NCI-H2107 treated with DMSO at 0.1 percent for 48 hours (cell line): ENCODE measurements around the gene GPR35.

ENCODE experiments used
- DNase-seq: peaks from one replicate; lab custom pipeline; 2025; ENCODE audit not compliant: unreplicated experiment; lab: John Stamatoyannopoulos, UW

Gene GPR35

DNA sequence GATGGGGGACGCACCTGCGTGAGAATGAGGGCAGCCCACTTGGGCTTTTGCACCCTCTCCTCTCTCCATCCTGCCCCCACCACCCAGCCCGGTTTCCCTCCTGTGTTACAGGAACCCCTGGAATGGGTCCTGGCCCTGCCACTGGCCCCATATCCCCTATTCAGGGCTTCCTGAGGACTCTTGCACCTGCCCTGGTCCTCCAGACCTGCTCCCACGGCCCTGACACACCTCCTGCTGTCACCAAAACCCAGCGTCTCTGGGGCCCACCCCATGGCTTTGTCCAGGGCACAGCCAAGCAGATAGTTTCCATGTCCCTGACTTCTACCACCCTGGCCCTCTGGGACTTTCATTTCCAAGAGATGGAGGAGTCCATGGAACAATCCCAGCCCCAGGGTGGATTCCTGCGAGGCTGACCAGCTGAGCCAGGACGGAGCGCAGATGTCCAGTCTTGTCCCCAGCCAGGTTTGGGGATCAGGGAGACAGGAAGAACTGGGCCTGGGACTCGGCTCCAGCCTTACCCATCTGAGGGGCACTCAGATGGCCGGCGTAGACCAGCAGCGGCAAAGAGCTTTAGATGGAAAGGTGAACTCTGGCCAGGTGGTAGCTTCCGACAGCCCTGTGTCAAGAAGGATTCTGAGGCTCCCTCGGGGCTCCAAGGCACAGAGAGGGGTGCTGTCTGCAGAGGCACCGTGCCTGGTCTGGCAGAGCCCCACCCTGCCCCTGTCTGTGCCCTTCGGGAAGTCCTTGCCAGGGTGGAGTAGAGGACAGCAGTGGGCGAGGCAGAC, 12.0 kb downstream of the GPR35 start:
- no peak for DNase-seq

DNA sequence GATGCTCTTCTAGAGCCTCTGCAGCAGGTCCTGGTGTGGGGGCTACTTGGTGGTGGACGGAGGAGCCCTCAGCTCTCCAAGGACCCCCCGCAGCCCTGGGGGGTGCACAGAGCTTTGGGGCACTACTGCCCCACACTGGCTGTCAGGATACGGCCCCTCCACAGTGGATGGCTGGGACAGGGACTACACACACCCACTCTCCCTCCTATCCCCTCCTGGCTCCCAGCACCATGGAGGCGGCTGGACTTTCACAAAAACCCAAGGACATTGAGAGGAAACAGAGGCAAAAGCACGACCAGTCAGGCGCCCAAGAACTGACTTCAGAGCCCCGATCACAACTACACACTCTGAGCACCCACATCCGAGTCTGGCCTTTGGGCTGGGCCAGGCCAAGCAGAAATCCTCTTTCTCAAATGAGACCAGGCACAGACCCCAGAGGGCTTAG, 12.6 kb downstream of the GPR35 start:
- DNase-seq: no peak

DNA sequence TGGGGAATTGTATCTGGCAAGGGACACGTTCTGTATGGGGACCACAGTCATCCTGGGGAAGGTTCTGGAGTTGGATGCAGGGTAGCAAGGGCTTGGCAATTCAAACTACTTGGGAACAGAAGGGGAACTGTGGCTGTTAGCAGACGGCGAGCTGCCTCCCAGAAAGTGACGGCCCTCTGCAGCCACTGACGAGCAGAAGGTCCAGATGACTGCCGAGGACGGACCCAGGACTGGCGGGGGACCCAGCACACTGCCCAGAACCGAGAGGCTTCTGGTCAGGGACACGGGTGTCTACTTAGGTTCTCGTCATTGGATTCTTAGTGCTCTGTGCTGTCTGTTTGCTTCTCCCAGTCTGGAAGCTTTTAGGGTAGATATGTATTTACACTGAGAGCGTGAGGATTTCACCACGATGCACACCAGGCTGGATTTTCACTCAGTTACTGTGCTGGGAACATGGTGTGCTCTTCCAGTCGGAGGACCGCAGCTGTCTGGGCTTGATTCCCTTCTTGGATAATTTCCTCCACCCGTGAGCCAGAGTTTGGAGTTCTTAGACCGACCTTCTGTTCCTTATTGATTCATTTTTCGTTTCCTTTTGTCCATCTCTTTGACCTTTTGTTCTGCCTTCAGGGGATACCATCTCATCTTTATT, 13.4 kb downstream of the GPR35 start:
- DNase-seq: no peak

DNA sequence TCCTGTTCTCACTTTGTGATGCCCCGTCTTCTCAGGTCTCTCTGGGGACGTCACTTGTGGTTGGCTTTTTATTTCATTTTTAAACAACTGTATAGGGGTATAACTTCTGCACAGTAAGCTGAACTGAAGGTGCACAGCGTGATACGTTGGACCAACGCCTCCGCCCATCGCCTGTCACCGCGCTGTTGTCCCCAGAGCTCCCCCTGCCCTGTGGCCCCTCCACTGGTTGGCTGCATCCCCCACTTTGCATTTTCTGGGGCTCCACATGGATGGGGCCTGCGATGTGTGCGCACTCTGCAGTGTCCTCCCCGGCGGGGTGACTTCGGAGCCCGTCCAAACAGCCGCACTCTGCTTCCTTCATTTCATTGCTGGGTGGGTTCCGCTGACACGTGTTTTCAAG, 14.3 kb downstream of the GPR35 start:
- DNase-seq: no peak

DNA sequence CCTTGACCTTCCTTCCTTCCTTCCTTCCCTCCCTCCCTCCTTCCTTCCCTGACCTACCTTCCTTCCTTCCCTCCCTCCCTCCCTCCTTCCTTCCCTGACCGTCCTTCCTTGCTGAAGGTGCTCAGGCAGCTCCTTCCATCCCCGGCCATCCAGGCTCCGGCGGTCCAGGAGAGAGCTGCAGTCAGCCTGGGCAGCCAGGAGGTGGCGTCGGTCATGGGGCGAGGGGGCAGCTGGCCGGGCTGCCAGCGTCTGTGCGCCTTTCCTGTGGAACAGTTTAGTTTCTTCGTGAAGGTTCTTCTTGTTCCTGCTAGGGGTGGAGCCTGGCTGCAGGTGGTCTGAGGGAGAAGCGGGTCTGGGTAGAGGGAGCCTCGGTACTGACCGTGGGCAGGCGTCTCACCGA, 15.7 kb downstream of the GPR35 start:
- no peak for DNase-seq

DNA sequence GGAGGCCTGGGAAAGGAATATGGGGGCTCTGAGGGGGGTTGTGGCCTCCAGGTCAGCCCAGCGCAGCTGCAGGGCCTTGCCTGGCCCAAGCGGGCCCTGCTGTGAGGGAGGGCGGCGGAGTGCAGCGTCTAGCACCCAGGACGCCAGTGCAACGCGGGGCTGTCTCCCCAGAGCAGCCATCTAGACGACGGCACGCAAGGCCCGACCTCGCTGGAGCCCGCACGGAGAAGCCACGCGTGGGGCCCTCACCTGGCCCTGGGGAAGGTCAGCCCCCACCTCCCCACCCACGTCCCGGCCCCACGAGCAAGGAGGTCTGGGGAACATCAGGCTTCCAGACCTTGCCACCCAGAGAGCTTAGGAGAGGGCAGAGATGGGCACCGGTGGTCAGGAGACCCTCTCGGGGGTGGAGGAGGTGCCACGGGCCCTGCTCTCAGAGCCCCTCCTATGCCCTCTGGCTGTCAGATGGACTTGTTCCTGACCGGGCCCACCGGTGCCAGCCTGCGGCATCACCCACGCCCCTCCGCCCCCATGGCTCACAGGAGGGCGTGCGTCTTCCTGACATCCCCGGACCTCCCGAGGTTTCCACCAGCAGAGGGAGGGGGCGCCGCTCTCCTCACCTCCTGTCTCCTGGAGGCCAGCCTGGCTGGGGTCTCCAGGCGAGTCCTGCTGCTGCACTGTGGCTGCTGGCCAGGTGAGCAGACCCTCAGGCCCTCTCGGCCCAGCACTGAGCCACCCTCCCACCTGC, 17.0 kb downstream of the GPR35 start:
- no peak for DNase-seq

DNA sequence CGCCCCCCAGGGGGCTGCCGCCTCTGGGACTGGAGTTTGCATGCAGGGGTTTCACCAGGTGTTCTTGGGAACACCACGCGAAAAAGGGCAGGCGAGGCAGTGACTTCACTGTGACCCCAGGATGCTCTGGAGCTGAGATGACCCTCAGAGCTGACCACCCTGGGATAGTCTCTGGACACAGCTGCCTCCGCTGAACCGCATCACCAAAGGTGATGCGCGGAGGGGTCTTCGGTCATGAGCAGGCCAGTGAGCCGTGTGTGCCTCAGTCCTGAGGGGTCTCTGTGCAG, 17.5 kb downstream of the GPR35 start:
- DNase-seq: no peak

DNA sequence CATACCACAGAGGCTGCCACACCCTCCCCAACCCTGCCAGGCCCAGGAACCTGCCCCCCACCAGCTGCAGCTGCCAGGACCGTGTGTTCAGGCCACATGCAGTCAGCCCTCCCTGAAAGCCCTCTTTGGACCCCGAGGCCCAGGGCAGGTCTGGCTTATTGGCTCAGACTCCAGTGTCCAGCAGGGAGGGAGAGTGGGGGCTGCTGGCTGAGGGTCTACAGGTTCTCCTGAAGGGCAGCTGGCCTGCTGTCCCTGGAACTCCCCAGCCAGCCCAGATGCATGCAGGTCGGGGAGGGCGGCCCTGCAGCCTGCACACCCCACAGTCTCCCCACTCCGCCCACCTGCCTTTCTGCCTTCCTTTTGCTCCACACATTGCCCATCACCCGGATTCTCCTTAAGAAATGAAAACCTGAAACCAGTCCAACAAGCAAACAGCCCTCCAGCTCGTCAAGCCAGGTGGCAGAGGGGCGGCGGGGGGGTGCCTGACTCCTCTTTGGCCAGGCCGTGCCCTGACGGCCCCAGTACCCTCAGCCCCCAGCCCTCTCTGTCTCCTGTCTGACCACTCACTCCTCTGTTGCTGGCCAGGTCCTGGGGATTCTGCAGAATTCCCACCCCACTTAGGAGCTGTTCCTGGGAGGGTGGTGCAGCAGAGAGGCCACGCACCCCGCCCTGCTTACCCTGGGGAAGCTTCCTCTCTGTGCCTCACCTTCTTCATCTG, 18.0 kb downstream of the GPR35 start:
- DNase-seq: no peak

DNA sequence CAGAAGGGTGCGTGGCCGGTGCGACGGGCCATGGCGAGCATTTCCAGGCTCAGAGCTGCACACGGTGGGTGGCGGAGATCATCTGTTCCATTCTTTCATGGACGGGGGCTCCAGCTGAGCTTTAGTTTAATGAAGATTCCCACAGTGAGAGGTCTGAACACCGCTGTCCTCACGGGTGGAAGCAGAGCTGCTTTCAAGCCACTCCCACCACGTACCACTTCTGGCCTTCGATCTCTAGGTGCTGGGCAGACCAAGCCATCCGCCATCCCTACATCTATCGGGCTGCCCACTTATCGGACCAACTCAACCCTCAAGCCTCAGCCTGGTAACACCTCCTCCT, 18.5 kb downstream of the GPR35 start:
- DNase-seq: no peak

DNA sequence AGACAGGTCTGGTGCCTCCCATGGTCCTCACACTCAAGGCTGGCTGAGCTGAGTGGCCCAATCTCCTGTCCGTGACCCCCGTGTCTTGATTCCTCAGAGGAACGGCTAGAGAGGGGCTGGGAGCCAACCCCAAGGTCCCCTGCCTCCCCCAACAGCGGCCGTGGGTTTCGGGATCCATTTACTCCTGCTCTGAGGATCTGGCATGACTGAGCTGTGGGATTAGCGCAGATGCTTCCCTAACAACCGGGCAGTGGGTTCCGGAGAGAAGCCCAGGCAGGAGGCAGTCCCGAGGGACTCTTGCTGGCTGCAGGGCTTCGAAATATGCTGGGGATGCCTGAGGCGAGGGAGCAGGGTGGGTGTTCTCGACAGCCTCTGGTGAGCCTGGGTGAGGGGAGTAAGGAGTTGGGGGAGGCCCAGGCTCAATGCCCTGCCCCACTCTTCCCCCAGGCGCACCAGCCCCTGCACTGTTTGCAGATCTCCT, 18.9 kb downstream of the GPR35 start:
- DNase-seq: no peak

DNA sequence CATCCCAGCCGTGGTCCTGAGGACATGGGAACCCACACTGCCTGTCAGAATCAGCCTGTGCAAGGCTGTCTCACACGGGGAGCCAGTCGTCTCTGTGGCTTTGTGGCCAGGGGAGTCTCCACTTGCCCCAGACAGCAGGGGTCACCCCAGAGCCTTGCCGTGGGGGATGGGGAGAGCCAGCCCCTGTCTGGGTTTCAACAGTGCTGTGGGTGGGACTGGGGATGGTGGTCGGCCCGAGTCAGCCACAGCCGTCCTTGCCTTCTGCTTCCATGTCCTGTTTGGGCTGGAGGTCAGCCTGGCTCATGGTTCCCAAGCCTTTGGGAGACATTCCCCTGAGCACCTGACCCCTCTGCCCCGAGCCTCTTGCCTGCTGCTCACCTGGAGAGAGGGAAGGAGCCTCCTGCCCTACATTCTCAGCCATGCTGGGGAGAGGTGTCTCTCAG, 19.6 kb downstream of the GPR35 start:
- no peak for DNase-seq

DNA sequence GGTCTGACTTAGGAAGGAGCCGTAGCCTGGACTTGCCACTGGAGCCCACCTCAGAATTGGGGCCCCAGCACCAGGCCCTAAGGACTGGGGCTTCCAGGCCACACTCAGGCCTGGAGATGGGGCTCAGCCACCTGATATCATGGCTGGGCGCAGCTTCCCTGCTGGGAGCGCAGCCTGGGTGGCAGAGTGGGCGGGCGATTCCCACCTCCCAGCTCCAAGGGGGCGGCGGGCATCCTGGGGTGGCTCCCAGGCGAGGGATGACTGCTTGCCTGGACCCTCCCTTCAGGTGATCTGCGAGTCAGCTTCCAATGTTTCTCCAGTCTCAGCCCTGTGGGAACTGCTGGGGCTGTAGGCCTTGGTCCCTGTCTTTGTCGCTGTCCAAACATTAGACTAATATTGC, 20.1 kb downstream of the GPR35 start:
- DNase-seq: no peak

DNA sequence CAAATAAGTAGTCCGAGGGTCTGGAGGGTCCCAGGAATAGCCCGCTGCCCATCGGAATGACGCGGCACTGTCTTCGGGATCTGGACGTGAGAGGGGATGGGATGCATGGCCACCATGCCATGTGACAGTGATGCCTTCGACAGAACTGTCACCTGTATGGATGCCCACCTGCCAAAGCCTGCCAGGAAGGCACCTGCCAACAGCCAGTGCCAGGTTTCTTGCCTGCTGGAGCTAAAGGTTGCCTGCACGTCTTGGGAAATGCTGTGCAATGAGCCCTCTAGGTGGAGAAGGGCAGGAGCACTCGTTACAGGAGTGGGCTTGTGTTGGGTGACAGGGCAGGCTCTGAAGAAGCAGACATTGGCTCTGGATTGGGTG, 20.5 kb downstream of the GPR35 start:
- DNase-seq: no peak

DNA sequence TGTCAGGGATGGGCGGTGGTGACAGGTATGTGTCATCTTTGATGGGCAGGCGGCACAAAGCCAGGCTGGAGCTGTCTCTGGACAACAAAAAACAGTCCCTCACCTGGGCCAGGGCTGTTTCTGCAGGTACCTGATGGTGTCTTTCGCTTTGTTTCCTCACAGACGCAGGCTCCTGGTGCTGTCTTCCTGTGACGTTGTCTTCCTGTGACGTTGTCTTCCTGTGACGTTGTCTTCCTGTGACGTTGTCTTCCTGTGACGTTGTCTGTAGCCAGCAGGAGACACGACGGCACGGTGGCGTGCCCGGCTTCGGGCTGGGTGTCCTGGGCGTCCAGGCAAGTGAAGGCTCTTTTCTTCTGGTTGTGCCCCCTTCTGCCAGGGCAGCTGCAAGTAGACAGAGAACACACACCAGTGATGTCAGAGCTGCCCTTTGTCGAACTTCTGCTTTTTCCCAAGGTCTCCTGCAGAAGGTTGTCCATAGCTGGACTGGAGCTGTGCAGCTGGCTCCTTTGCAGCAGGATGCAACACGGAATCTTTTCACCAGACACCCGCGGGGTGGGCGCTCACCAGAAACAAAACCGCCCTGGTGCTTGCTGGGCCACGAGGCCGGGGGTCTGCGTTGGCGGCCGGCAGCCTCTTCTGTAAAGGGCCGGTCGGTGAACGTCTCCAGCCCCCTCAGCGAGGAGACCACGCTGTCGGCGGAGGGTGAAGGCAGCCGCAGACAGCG, 21.1 kb downstream of the GPR35 start:
- no peak for DNase-seq

DNA sequence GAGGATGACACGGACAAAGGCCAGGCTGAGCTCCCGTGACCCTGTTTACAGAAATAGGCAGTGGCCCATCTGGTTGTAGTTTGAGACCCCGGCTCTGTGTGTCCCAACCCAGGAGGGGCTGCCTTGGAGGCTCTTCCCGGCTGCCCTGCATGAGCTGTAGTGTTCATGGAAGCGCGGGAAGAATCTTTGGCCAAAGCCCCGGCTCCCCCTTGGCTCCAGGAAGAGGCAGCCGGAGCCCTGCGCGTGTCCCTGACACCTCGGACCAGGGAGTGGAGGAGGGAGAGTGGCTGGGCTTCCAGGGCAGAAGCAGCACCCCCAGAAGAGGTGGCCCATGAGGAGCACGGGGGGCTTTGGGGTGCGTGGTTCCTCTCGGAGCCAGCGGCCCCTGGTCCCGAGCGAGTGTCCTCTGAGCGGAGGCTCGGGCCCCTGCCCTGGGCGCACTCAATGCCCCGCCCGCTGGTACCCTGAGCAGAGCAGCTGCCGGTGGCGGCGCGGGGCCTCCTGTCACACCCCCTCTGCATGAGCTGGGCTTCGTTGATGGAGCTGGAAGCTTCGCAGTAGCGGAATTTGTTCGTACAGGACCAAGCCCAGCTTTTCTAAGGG, 21.7 kb downstream of the GPR35 start:
- DNase-seq: no peak

DNA sequence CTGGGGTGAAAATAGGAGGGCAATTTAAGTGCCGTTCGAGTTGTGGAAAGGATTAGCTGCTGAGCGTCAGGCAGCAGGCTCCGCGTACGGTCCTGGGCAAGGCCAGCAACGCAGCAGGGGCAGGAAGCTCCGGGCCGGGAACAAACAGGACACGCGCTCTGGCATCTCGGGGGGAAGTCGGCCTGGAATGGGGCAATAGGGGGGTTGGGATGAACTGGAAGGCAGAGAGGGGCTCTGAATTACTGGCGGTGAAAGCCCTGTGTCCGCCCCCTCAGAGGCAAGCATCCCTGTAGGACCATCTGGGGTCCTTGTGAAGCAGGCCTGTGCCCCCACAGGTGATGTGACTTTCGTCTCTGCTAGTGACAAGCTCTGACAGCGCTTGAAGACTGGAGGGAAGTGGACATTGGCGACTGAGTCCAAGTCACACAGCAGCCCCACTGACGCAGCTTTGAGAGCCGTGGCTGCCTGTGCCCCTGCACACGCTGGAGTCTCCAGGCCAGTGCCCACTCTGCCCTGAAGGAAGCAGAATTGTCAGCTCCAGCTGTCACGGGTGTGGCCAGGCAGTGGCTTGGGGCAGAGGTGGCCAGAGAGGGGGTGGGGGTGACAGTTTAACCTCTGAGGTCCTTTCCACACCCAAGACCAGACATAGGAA, 22.3 kb downstream of the GPR35 start:
- no peak for DNase-seq

DNA sequence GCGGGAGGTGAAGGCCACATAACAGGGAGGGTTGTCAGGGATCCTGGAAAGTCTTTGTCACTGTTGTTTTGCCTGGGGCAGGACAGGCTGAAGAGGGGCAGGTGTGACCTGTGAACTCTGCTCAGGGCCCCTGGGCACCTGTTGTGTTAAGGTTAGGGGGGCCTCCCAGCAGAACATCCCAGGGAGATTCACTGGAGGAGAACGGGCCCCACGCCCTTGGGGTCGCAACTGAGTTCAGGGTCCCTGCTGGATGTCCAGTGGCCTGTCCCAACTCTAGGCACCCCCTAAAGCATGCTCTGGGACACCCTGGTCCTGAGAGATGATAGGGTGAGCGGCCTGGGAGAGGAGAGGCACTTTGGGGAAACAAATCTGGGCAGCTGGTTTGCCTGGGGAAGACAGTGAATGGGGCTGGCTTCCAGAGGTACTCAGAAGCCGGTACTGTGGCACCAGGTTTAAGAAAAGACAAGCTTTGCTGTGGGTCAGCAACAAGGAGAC, 22.9 kb downstream of the GPR35 start:
- DNase-seq: no peak

DNA sequence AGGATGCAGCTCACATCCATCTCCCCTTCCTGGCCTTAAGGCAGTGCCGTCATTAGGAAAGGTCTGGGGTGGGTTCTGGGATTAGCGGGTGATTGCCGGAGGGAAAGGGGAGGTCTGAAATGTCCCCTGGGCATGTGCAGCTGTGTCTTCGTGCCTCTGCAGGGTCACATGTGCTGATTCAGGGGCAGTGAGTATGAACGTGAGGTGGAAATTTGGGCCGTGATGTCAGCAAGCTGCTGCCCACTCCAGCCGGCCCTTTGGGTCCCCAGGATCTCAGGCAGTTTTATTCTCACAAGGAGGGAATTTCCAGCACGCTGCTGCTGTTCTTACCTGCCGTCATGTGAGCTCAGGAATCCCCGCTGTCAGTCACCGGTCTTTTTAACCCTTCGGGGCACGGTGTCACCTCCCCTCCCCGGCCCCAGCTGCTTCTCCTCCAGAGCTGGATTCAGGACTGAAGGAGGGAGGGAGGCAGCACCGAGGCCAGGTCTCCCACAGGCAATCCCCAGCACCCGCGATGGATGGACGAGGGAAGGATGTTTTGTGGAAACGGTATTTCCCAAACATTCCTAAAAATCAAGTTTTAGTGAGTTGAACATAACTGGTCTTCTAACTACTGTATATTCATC, 23.5 kb downstream of the GPR35 start:
- DNase-seq: no peak

DNA sequence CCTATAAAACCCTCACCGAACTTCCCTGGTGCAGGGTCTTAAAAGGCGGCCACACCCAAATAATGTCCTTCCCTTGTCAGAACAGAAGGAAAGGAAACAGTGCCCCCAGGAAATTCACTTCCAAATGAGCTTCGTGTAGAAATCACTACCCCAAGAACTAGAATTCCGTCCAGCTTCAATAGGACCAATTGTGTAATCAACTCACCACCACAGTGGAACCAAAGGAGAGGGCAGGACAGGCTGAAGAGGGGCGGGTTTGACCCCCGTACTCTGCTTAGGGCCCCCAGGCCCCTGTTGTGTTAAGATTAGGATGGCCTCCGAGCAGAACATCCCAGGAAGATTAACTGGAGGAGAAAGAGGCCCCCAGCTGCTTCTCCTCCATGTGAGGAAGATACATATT, 24.1 kb downstream of the GPR35 start:
- no peak for DNase-seq
